GM12872 (cell line): Measurements from ENCODE around the gene RAB44.

Experiments used
- TF ChIP-seq, protein P1 (sequence below): IDR thresholded peaks from 3 replicates; pipeline ENCODE4 v1.5.1; 2011; ENCODE audit warnings: low read depth, mild to moderate bottlenecking, low read length, moderate library complexity; ENCODE audit not compliant: insufficient read depth

The RAB44 gene

DNA sequence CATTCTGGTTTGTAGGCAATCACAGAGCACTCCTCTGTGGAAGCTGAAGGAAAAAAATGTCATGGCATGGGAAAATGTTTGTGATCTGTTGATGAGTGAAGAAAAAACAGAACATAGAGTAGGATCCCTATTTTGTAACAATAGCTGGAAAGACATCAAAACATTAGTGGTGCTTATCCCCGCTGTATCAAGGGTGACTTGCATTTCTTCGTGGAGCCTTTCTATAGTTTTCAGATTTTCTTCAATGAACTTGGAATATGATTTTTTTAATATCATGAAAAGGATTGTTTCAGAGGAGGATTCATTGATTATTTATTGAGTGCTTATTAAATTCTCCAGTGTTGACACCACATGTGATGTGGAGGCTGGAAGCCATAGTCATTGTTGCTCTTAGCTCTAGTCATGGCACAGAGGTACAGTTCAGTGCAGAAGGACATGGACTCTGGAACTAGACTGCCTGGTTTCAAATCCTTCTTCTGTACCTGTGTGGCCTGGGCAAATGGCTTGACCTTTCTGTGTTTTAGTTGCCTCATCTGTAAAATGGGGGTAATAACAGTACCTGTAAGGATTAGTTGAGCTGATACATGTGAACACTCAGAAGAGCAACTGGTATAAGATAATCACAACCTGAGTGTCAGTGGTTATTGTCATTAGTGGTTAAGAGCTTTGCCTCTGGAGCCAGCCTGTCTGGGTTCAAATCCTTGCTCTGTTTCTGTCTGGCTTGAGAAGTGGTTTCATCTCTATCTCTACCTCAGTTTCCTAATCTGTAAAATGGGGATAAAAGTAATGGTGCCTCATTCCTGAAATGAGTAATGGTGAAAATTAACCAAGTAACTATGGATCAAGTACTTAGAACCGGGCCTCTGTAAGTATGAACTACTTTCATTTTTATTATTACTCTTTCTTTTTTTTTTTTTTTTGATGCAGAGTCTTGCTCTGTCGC is 33.9 kb upstream of the RAB44 start:
- TF ChIP-seq, protein P1, sequence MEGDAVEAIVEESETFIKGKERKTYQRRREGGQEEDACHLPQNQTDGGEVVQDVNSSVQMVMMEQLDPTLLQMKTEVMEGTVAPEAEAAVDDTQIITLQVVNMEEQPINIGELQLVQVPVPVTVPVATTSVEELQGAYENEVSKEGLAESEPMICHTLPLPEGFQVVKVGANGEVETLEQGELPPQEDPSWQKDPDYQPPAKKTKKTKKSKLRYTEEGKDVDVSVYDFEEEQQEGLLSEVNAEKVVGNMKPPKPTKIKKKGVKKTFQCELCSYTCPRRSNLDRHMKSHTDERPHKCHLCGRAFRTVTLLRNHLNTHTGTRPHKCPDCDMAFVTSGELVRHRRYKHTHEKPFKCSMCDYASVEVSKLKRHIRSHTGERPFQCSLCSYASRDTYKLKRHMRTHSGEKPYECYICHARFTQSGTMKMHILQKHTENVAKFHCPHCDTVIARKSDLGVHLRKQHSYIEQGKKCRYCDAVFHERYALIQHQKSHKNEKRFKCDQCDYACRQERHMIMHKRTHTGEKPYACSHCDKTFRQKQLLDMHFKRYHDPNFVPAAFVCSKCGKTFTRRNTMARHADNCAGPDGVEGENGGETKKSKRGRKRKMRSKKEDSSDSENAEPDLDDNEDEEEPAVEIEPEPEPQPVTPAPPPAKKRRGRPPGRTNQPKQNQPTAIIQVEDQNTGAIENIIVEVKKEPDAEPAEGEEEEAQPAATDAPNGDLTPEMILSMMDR = no peak

DNA sequence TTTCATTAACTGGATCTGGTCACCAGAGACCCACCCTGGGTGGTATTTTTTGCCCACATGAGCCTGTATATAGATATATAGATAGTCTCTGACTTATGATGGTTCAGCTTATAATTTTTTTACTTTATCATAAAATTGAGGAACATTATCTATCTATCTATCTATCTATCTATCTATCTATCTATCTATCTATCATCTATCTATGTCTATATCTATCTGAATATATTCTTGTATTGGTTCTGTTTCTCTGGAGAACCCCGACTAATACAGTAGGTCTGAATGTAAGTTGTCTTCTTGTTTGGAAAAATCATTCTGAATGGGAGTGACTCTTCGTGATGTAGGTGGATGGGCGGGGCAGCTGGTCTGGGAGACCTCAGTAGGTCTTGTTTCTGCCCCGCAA is 32.4 kb upstream of the RAB44 start:
- TF ChIP-seq, protein P1 = no peak

DNA sequence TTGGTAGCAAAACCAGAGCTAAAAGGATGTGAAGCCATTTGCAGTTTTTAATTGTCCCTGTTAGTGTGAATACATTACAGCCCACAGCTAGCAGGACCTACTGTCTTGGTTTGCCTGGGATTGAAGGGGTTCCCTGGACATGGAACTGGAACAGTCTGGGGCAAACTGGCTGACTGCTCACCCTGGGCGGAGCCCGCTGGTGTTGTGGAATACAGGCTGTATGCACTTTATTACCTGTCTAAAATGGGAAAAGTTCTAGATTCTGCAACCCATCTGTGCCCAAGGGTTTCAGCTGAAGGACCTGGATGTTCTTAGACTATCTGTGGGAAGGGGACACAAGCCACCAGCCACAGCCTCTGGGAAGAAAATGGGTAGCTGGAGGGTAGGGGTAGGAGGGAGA is 31.3 kb upstream of the RAB44 start:
- TF ChIP-seq, protein P1 = no peak

DNA sequence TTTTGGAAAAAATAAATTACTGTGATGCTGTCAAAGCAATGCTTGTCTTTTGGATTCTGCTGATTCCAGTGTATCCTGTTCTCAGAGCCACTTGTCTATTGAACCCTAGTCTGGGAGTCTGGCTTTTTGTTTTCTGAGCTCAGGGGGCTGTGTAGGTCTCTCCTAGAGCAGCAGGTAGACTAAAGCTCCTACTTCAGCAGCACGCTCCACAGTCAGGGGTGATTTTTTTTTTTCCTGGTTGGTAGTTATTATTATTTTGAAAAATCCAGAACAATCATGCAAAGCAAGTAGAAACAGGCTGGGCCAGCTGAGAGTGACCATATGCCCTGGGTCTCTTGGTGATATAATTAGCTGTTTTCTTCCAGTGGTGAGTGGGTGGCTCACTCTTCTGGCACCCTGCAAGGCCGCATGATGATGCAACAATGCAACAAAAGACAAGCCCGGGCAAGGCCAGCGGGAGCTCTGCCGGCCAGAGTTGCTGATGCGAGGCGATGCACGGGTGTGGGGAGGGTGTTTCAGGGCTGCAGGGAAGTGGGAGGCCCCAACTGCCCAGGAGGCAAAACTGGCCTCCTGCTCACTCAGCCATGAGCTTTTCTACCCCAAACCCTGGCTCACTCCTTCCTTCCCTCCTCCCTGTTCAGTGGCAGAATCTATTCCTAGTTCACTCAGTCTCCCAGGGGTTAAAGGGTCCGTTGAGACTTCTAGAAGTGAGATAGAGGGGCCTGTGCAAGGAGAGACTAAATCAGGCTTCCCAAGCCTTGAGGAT is 30.6 kb upstream of the RAB44 start:
- TF ChIP-seq, protein P1 = no peak

DNA sequence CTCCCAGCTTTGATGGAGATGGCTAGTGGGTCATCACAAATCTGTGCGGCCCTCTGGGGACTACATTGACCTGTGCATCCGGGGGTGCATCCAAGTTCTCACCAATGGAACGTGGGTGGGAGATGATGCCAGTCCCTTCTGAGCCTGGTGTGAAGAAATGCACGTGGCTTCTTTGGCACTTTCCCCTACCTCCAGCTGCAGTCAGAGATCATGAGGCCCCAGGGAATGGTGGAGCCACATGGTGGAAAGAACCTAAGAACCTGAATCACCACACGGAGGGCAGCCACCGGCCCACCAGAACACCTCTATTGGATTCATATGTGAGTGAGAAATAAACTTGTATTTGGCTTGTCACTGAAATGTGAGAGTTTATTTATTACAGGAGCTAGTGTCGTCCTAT is 29.0 kb upstream of the RAB44 start:
- TF ChIP-seq, protein P1 = no peak

DNA sequence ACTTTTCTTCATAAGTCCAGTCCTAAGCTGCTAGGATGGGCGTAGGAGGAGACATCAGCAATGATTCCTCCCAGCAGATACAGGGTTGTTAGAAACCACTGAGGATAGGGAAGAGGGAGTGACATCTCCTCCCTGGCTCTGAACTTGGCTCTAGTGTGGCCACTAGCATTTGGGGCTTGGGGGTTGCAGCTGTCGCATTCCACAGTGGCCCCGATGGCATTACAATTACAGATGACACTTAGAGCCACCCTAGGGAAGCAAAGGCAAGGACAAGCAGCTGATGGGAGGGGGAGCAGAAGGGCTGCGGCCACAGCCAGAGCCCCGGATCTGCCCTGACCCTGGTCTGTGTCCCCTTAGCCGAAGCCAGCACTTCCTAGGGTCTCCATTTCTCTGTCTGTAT is 28.6 kb upstream of the RAB44 start:
- TF ChIP-seq, protein P1 = no peak

DNA sequence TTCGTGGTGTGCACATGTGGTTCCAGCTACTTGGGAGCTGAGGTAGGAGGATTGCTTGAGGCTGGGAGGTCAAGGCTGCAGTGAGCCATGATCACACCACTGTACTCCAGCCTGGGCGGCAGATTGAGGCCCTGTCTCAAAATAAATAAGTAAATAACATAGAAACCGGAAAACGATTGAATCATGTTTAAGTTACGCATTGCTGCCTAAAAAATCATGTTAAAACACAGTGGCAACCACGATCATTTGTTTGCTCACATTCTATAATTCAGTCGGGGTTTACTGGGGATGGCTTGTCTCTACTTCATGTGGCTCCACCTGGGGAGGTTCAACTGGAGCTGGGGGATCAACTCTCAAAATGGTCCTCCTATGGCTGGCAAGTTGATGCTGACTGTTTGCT is 27.4 kb upstream of the RAB44 start:
- TF ChIP-seq, protein P1 = no peak
